HG03097 (cell line): Measurements from ENCODE around the gene LARP4B.

Source experiments
- ATAC-seq: cut with Tn5 transposase; IDR thresholded peaks from one replicate; pipeline ENCODE4 v1.9.1; 2021; ENCODE audit not compliant: unreplicated experiment, low FRiP score

The LARP4B gene

GRCh38 chr10:927131-927530 lies 4.4 kb downstream of the LARP4B start:
- no peak for ATAC-seq

GRCh38 chr10:926075-926698 lies 5.3 kb downstream of the LARP4B start:
- ATAC-seq = no peak

DNA sequence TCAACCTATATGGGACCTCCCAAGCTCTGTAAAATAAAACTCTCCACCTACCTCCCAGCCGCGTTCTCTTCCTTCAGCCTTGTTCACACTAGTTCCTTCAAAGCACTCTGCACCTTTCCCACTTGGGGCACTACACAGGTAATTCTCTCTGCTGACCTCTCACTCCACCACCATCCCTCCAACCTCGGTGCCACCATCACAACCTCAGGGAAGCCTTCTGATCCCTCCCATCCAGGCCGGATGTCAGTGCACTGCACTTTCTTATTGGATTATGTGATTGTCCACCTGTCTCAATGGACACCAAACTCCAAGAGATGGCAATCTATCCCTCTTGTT lies 7.0 kb downstream of the LARP4B start:
- no peak for ATAC-seq

DNA sequence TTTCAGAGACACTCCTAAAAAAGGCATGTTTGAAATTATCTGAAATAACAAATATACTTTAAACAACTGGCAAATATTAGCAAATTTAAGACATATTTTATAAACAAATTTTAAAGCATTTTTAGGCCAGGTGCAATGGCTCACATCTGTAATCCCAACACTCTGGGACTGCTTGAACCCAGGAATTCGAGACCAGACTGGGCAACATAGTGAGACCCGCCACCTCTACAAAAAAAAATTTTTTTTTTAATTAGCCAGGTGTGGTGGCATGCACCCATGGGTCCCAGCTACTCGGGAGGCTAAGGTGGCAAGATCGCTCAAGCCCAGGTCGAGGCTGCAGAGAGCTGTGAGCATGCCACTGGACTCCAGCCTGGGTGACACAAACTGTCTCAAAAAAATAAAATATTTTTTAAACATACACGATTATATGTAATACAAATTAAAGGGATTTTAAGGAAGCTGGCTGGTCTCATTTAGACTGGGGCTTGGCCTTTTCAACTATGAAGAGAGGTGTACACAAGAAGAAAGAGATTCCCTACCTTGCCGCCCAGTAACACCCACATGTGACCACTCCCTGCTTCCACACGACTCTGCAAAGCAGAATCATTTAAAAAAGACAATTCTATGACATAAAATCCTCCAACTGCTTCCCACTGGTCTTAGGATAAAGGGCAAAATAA lies 7.5 kb downstream of the LARP4B start:
- ATAC-seq = no peak

DNA sequence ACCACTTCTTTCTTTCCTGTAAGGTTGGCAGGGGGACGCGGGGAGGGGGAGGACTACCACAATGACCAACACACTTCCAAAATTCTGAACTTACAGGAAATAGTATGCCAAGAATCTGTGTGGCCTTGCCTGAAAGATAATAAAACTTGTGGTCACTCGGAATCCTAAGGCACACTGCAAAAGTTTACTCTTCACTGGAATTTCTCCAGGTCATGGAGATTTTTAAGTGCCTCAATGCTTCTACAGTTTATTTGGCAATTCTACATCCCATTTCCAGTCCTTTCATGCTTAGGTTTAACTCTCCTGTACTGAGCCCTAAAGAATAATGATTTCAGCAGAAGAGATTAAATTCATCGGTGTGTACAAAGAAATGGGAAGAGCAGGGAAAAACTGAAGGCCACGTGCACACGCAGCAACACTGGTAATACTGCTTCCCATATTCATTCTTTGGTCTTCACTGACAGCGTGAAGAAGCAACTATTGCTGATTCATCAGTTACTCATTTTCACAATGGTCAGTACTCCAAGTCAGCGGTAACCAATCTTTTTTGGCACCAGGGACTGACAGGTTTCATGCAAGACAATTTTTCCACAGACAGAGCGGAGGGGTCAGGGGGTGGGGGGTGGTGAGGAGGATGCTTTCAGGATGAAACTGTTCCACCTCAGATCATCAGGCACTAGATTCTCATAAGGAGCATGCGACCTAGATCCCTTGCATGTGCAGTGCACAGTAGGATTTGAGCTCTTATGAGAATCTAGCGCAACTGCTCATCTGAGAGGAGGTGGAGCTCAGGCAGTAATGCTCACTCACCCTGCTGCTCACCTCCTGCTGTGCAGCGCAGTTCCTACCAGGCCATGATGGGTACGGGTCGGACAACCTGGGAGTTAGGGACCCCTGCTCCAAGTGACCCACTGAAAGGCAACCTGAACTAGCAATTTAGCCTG lies 9.8 kb downstream of the LARP4B start:
- ATAC-seq = no peak

DNA sequence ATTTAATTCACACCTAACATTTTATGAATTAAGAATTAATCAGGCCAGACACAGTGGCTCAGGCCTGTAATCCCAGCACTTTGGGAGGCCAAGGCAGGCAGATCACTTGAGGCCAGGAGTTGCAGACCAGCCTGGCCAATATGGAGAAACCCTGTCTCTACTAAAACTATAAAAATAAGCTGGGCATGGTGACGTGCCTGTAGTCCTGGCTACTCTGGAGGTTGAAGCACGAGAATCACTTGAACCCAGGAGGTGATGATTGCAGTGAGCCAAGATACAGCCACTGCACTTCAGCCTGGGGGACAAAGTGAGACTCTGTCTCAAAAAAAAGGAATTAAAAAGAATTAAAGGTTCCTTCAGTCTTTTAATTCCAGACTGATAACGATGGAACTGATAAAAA lies 11.1 kb downstream of the LARP4B start:
- no peak for ATAC-seq

DNA sequence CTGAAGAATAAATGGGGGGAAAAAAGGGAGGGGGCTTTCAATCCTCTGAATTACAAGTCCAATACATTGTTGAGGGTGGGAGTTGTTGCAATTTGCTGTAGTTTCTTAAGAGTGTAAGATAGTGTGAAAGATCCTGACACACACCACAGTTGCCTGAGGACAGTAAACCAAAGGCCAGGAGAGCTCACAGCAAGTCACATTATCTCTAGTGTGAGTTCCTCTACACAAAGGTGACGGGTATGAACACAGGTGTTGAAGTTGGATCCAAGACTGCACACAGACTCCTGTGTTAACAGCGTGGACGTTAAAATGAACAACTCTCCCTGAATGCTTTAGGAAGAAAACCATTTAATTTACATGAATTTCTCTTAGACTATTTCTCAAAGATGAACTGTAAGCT lies 12.0 kb downstream of the LARP4B start:
- no peak for ATAC-seq

- ATAC-seq = no peak
These were observed 13.5 kb downstream of the LARP4B start for GRCh38 chr10:917999-918398.

DNA sequence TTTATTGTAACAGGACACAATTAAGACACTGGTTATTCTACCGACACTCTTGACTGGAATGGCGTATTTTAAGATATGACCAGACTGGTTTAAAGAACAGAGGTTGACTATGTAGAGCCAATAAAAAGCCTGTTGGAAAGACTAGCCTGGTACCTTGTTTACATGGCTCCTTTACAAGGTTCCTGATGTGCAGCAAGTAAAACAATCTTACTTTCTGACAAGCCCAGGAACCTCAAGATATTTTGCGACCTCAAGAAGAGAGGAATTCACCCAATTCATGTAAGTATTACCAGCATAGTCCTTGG lies 14.1 kb downstream of the LARP4B start:
- no peak for ATAC-seq

DNA sequence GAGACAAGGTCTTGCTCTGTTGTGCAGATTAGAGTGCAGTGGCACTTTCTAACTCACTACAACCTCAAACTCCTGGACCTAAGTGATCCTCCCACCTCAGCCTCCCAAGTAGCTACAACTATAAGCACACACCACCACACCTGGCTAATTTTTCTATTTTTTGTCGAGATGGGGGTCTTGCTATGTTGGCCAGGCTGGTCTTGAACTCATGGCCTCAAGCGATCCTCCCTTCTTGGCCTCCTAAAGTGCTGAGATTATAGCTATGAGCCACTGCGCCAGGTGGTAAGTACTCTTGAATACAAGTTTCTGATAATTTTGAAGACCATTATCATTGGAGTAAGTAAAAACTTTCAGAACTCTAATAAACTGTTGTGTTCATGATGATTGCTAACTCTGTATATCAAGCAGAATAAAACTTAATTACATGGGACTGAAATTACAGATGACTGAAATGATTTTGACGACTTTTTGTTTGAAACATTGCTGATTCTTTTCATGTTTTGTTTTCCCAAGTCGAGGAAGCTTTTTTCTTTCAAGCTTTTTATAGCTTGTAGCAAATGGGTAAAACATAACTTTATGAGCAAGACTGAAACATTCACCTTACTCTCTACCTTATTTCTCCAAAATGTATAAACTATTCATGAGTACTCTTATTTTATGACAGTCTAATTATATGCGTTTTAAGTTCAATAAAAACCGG lies 14.6 kb downstream of the LARP4B start:
- no peak for ATAC-seq

- ATAC-seq = no peak
These were observed 21.7 kb downstream of the LARP4B start for GRCh38 chr10:909831-910230.

DNA sequence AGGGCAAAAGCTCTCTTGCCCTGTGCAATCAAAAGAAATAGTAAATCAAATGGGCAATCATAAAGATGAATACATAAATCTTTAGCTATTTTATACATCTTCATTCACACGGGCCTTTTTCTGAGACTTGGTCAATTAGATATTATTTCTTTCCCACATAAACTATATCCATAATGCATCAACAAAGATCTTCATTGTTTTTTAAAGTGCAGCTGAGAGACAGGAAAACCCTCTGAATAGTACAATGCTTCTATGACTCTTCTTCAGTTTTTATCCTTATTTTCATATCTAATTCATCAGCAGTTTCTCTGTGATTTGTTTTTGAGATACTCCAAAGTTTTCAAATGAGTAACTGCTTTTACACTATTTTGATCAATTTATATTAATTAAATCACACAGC lies 25.5 kb downstream of the LARP4B start:
- ATAC-seq = no peak

- ATAC-seq = no peak
These were observed 26.0 kb downstream of the LARP4B start for GRCh38 chr10:905503-905902.

- no peak for ATAC-seq
These were observed 27.1 kb downstream of the LARP4B start for GRCh38 chr10:904403-904802.

DNA sequence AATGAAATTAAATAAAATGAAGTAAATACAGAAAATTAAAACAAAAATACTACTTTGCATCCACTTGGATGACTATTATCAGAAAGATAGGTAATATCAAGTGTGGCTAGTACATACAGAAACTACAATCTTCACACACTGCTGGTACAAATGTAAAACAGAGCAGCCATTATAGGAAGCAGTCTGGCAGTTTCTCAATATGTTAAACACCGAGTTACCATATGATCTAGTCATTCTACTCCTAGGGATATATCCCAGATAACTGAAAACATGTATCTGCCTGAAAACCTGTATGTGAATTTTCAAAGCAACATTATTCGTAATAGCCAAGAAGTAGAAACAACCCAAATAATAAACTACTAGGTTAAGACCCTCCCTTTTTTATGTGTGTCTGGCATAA lies 33.4 kb downstream of the LARP4B start:
- no peak for ATAC-seq

- ATAC-seq = no peak
These were observed 34.5 kb downstream of the LARP4B start for GRCh38 chr10:896982-897381.

- ATAC-seq = no peak
These were observed 36.2 kb downstream of the LARP4B start for GRCh38 chr10:895324-895723.

GRCh38 chr10:878895-879294 lies 52.6 kb downstream of the LARP4B start:
- ATAC-seq = no peak

- ATAC-seq = no peak
These were observed 53.2 kb downstream of the LARP4B start for GRCh38 chr10:878333-878759.

GRCh38 chr10:876438-876837 lies 55.1 kb downstream of the LARP4B start:
- no peak for ATAC-seq

GRCh38 chr10:873020-873419 lies 58.5 kb downstream of the LARP4B start:
- ATAC-seq = no peak
